ENCODE results near the gene TANC1.
"Not testable (repeated sequence)": the region's sequence is repeated elsewhere in the genome, so short reads cannot be mapped to it uniquely, and the experiment has no call there.

Gene TANC1

DNA sequence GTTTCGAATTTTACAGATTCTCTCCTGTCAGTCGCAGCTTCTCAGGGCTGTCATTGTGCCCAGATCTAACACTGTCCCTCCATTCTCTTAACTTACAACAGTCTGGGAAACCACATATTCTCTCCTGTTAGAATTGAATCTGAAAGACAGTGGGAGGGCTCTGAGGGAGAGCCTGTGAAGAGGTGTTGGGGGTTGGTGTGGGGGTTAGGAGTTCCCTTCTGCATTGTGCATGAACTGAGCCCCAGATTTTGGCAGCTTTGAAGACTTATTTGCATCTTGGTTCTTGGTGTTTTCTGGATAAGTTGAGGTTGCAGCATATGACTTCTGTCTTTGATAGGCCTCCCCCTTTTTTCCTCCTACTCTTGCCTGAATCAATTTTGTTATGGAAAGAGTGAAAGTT, 64.1 kb downstream of the TANC1 start:
- no peak for DNase-seq

DNA sequence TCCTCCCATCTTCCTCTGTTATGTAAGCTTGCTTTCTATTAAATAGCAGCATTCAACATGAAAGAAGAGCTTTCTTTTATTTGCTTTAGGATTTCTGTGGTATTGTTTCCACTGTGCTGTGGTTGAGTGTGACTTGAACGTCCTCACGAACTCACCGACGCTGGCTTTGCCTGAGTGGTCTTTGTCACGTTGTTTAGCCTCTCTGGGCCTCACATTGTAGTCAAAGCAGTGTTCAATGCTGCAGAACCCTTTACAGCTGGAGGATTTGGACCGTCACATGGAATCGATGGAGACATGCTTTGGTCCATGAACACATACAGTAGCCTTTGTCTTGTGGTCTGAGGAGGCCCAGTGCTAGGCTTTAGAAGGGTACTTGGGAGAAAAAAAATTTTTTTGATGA, 66.3 kb downstream of the TANC1 start:
- no peak for DNase-seq

- peak; percentile 66 for DNase-seq
Measured at GRCh38 chr2:159035790-159036411, 67.5 kb downstream of the TANC1 start.

GRCh38 chr2:159036461-159036860, 68.0 kb downstream of the TANC1 start:
- not testable (repeated sequence) for DNase-seq

GRCh38 chr2:159041328-159041727, 72.9 kb downstream of the TANC1 start:
- DNase-seq, result not testable (repeated sequence)

DNA sequence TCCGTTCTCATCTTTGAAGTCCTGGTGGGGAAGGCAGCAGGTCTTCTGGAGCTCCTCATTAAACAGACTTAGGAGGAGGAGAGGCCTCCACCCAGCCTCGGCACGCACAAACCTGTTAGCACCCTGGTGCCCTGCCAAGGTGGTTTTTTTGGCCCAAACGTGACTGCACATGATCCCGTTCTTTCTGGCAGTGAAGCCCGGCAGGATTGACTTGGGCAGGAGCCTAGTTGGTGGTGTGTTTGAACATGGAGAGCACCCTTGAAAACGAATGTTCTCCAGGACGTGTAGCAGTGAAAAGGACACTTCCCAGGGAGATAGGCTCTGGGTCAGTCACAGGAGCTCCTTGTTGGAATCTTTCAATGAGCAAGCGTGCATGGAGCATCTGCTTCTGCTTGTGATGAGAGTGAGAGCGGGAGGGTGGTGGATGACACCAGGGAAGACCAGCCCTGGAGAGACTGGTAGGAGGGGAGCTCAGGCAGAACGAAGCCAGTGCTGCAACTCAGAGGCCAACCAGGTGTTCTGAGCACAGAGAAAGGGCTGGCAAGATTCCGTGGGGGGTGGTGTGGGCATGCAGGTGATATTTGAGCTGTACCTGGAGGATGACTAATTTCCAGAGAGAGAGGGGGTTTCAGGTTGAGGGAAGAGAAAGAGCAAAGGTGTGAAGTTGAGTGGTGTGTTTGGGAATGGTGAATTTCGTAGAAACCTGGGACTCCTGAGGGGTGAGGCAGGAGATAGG, 73.8 kb downstream of the TANC1 start:
- DNase-seq, result no peak

DNA sequence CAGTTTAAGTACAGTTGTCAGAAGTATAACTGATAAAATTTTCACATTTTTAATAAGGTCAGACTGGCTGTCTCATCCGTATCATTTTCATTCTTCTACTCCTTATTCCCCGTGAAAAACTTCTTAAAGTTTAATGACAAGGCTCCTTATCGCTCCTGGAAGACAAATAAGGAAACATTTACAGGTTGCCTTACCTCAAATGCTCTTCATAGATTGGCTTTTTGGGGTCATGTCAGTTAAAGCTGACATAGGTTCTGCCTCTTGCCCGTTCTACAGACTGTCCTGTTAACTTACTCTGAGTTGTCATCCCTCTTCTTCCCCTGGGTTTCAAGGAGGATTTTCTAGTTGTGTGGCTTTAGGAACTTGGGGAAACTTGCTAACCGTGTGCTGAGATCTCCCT, 75.3 kb downstream of the TANC1 start:
- DNase-seq, result no peak

GRCh38 chr2:159044804-159045286, 76.4 kb downstream of the TANC1 start:
- DNase-seq, result no peak

DNA sequence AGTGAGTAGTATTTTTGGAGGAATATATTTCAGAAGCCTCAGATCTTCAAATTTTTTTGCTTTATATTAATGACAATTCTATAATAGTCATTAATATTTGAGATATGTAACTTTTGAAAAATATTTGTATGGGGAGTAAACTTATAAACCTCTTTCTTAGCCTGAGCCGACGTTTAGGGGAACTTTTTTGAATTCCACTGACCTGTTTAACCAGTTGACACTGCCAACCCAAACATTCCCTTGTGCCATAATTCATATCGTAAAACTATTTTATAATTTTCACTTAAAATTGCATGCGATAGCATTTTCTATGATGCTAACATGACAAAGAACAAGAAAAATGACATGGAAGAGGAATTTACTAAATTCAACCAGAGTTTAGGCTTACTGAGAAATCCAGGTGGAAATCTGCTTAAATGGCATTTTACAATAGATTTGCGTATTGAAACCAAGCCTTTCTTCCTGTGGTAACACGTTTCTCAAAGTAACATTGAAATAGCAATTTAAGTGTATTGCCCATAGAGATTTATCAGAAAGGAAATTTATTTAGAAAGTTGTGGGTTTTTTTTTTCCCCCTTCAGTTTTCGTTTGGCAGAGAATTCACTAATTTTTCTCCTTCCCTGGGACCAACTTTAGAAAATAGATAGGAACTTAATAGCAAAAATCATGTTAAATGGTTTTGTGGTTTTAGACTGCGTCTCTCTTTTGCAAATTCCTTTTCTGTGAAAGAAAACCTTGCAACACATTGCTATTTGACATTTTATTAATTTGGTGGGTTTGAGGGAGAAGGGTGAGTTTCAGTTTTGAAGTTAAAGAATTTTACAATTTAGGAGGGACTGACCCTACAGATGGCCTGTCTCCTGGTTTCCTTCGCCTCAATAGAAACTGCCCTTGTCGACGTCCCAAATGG, 77.4 kb downstream of the TANC1 start:
- no peak for DNase-seq

GRCh38 chr2:159046966-159047365, 78.5 kb downstream of the TANC1 start:
- DNase-seq, result no peak

DNA sequence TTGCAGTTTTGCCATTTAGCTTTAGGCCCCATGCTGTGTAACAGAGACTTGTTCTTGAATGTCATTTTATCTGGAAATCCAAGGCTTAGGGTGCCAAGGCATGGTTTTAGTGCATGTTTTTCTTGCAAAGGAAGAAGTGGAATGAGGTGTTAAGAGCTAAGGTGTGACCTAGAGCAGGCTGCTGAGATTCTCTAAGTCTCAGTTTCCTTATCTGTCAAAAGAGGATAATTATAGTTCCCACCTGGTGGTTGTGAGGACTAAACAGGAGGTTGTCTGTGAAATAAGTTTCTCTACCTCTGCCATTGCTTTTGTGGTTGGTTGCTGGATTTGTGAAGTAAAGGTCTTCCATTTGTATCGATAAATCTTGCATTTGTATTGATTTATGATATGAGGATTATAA, 82.0 kb downstream of the TANC1 start:
- no peak for DNase-seq

DNA sequence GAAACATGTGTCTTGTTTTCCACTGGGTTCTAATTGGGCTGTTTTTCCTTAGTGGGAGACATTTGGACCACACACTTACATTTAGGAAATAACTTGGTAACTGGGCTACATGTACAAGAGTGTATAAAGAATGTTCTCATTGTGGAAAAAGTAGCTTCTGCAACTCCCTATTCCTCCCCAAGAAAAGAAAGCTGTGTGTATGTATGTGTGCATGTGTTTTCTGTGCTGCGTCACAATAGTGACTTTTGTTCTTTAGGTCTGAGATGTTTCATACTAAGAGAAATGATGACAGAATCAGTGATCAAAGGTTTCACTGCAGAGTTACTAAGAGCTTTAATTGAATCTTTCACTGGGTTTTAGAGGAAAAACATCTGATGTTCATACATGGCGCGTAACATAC, 82.7 kb downstream of the TANC1 start:
- DNase-seq, result no peak

GRCh38 chr2:159051661-159052060, 83.2 kb downstream of the TANC1 start:
- DNase-seq, result no peak

GRCh38 chr2:159052157-159052601, 83.7 kb downstream of the TANC1 start:
- no peak for DNase-seq

- no peak for DNase-seq
Measured at GRCh38 chr2:159053161-159054031, 85.0 kb downstream of the TANC1 start.

DNA sequence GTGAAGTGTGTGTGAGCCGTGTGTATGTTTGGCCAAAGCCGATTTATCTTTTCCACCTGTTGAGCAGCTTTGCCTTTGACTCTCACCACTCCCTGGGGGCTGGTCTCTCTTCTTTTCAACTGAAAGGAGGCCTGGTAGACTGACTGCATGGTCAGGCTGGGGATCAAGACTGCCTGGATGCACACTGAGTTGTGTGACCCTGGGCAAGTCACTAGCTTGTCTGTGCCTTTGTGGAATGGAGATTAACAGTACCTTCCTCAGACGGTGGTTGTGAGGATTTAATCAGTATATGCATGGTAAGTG, 85.5 kb downstream of the TANC1 start:
- no peak for DNase-seq

DNA sequence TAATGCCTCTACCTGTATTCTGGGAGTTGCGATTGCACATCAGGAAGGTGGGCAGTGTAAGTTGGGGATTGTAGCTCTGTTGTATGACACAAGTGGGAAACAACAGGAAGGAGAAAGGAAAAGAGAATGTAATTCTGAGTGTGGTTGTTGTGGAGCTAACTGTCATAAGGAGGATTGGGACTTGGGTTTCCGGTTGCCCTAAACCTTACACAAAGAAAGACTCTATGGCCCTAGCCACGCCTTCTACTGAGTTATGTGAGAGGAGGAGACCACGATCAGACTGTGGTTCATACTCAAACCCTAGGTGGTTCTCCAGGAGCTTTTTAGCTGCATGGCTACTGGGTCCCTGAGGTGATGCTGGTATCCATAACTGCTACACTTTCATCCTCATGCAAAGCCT, 86.5 kb downstream of the TANC1 start:
- DNase-seq, result no peak

DNA sequence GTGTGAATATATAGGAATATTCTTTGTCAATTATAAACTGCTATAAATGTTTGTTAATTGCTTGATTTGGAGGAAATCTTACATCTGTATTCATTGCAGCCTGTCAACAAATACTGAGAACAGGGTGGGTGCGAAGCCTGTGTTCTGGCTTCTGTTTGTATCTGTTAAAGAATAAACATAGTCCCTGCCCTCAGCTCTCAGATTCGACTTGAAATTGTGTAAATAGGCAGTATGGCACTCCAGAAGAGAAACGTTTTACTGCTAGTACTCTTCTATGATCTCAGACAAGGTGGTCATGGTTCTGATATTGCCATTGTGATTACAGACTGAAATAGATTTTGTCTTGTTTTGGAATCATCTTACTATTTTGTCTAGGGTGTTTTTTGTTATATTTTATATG, 92.1 kb downstream of the TANC1 start:
- DNase-seq, result no peak

- DNase-seq, result no peak
Measured at GRCh38 chr2:159063677-159064076, 95.2 kb downstream of the TANC1 start.

DNA sequence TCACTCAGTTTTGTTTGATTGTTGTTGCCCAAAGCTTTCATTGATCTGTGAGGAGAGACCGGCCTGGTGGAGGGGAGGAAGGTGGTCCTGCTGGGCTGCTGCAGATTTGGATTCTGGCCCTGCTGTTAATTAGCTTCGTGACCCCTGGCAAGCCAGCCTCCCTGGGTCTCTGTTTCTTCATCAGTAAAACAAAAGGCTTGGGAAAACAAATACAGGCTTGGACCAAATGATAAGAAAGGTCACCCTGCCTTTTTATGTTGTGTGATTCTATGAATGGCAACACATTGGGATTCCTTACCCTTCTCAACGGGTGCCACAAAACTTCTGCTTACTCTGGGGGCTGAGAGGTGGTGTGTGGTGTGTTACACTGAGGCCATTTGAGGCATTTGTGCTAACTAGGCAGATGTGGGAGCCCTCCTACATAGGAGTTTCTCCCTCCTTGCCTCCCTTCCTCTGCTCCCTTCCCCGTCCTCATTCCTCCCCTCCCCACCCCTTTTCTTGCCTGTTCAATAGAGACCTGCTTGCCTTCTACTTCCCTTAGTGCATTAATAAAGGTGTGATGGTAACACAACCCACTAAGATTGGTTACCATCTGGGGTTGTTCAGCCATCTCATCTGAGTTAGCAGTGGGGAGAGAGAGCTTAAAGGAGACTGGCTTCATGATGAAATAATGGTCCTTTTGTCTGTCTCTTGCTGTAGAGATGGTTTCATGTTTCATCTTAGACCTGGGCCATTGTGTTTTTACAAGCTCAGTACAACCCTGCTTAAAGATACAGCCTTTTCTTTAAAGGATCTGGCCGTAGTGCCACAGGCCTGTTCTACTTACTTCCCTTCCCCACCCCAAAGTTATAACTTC, 96.2 kb downstream of the TANC1 start:
- DNase-seq, result peak; percentile 60

DNA sequence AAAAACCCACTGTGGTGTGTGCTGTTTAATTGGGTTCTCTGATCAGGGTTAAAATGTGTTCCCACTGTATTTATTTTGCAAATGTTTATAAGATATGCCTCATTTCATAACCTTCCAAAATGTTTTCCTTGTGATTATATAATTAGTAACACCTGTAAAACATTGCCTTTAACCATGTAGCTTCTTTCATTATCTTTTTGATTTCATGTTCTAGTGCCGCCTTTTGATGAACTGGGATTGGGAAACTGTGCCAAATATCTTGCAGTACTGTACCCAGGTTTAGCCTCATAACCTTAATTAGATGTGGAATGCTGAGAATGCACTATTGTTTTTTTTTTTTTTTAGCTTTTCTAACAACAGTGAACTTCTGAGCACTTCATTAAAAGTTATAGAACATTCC, 96.9 kb downstream of the TANC1 start:
- DNase-seq, result peak; percentile 28

DNA sequence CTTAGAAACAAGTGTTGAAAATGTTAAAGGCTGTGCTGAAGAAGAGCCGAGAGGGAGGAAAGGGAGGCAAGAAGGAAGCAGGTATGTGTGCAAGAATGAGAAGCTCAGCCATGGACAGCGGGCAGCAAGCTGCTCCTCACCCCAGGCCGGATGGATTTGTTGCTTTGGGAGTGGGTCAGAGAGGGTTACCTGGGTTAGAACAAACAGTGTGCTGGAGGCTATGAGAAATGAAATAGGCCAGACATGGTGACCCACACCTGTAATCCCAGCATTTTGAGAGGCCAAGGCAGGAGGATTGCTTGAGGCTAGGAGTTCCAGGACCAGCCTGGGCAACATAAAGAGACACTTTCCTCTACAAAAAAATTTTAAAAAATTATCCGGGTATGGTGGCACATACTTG, 97.5 kb downstream of the TANC1 start:
- no peak for DNase-seq
